GM12878 (cell line): ENCODE results near the gene SDCCAG8.

Source experiments
- NFYB ChIP-seq: IDR thresholded peaks from 2 replicates; pipeline ENCODE4 v1.6.1; 2011; ENCODE audit warnings: low read depth, mild to moderate bottlenecking, low read length, improper control_type of control experiment, moderate library complexity; ENCODE audit not compliant: insufficient read depth
- NR2C2 ChIP-seq: IDR thresholded peaks from 2 replicates; pipeline ENCODE4 v1.6.1; 2011; ENCODE audit warnings: borderline replicate concordance, low read depth; ENCODE audit not compliant: control insufficient read depth, insufficient read length
- POLR2A ChIP-seq: IDR thresholded peaks from 2 replicates; pipeline ENCODE4 v1.6.1; 2011; ENCODE audit warnings: low read depth, mild to moderate bottlenecking, low read length
- POLR2AphosphoS5 ChIP-seq: IDR thresholded peaks from 2 replicates; pipeline ENCODE4 v1.6.1; 2011; ENCODE audit warnings: mild to moderate bottlenecking, low read length, inconsistent platforms
- RCOR1 ChIP-seq: conservative IDR thresholded peaks from 2 replicates; pipeline ENCODE4 v1.6.1; 2012; ENCODE audit warnings: low read depth, low read length, improper control_type of control experiment
- RELA ChIP-seq: fragments of 450-650 bp; IDR thresholded peaks from 2 replicates; pipeline ENCODE4 v1.8.0; 2014; ENCODE audit warnings: borderline replicate concordance; ENCODE audit not compliant: partially characterized antibody
- SMC3 ChIP-seq: IDR thresholded peaks from 2 replicates; pipeline ENCODE4 v1.6.1; 2011; ENCODE audit warnings: low read length, improper control_type of control experiment, borderline replicate concordance
- TBL1XR1 ChIP-seq: IDR thresholded peaks from 2 replicates; pipeline ENCODE4 v1.6.1; 2012; ENCODE audit warnings: low read depth, low read length, improper control_type of control experiment
- TF ChIP-seq, protein P1 (sequence below), 3 experiments: IDR thresholded peaks in 2 of 3; conservative IDR thresholded peaks in 1 of 3; 2 replicates each; pipeline ENCODE4 v1.5.1; 2011; ENCODE audit warnings: low read depth in 3 of 3, low read length in 3 of 3, mild to moderate bottlenecking in 3 of 3, control low read depth in 2 of 3, moderate library complexity in 2 of 3, inconsistent platforms in 1 of 3, mixed read lengths in 1 of 3; ENCODE audit not compliant: control insufficient read depth in 2 of 3, insufficient read depth in 1 of 3; ENCODE audit errors: extremely low read depth in 1 of 3

DNA sequence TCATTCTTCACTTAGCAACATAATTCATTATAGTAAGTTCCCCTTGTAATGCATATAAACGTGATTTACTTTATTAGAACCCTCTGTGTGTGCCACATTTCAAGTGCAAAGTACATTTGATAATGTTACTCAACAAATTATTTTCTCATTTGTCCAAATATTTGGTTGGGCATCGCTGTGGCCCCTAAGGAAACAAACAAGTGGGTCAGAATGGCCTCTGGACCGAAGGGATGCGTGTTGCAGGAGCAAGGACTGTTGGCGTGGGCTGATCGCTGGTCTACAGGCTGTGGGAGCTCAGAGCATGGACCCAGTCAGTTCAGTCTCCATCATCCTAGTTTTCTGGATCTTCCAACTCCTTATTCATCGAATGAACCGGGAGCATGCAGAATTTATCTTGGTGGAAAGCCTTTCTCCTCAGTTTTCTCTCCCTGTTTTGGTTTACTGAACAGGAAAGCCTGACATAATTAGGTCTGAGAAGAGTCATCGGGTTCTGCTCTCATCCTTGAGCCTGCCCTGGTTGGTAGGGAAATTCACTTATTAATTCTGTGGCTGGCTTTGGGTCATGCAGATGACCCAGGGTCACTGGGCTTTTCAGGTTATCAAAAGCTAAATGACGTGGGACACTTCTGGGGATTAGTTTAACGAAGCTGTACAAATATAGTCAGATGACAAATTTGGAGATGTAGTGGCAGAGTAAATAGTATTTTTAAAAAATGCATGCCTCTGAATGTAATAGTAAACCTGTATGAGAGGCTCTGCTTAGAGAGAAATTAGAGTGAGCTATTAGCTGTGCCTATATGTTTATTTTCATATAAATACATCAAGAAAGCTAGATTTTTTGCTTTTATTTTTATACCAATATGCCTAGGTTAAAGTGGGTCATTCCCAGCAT lies 200.2 kb downstream of the SDCCAG8 start:
- TF ChIP-seq POLR2A = no peak
- no peak for TF ChIP-seq NFYB
- TF ChIP-seq, protein P1, sequence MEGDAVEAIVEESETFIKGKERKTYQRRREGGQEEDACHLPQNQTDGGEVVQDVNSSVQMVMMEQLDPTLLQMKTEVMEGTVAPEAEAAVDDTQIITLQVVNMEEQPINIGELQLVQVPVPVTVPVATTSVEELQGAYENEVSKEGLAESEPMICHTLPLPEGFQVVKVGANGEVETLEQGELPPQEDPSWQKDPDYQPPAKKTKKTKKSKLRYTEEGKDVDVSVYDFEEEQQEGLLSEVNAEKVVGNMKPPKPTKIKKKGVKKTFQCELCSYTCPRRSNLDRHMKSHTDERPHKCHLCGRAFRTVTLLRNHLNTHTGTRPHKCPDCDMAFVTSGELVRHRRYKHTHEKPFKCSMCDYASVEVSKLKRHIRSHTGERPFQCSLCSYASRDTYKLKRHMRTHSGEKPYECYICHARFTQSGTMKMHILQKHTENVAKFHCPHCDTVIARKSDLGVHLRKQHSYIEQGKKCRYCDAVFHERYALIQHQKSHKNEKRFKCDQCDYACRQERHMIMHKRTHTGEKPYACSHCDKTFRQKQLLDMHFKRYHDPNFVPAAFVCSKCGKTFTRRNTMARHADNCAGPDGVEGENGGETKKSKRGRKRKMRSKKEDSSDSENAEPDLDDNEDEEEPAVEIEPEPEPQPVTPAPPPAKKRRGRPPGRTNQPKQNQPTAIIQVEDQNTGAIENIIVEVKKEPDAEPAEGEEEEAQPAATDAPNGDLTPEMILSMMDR (IDR thresholded peaks at IDR 0.05 in 2 of 3, conservative IDR thresholded peaks at IDR 0.05 in 1 of 3; ENCODE audit: control insufficient read depth in 2 of 3, extremely low read depth in 1 of 3, insufficient read depth in 1 of 3, low read depth in 3 of 3, low read length in 3 of 3) = no peak
- TF ChIP-seq RCOR1 = no peak
- TF ChIP-seq SMC3 = no peak
- TF ChIP-seq RELA = no peak
- no peak for TF ChIP-seq TBL1XR1
- TF ChIP-seq NR2C2 = no peak
- TF ChIP-seq POLR2AphosphoS5 = no peak
